HFFc6 (cell line): ENCODE measurements around the gene ANGPTL2. TPM values are rescaled to one million over a fixed set of nuclear protein-coding genes. Genes with fewer than 3 reads are reported as not detected.

ENCODE experiments used
- DNase-seq: peaks from one replicate; pipeline ENCODE4 v3.0.0-alpha.2; 2018
- H3K27ac Mint-ChIP-seq: 2 replicates; pipeline ENCODE4 v1.8.0; 2020; ENCODE audit warnings: mild to moderate bottlenecking, mixed read lengths
- H3K27me3 Mint-ChIP-seq: 2 replicates; pipeline ENCODE4 v1.8.0; 2021; ENCODE audit warnings: mild to moderate bottlenecking, moderate library complexity, mixed read lengths; ENCODE audit not compliant: insufficient read depth
- H3K36me3 Mint-ChIP-seq: 2 replicates; pipeline ENCODE4 v1.8.0; 2021; ENCODE audit warnings: low read depth, mixed read lengths
- H3K4me1 Mint-ChIP-seq: 2 replicates; pipeline ENCODE4 v1.8.0; 2020; ENCODE audit warnings: low read depth, mixed read lengths
- H3K4me3 Mint-ChIP-seq: 2 replicates; pipeline ENCODE4 v1.8.0; 2020; ENCODE audit warnings: mild to moderate bottlenecking, moderate library complexity, mixed read lengths
- H3K9me3 Mint-ChIP-seq: 2 replicates; pipeline ENCODE4 v1.8.0; 2020; ENCODE audit warnings: mild to moderate bottlenecking, mixed read lengths
- total RNA-seq, 6 experiments: library from RNA; stranded (reverse); fragmentation: NEBNext Ultra II Directional; extraction: Animal tissue kit (Norgen Biotek cat#: 25700); gene quantifications; 2 replicates in 1 of 6; 3 replicates in 5 of 6; pipeline ENCODE4 v1.2.3, GENCODE V29; 2021
- TF ChIP-seq, protein P1 (sequence below): fragments of 200-600 bp; sonication (generic); IDR thresholded peaks from 2 replicates; pipeline ENCODE4 v1.5.0; 2021; ENCODE audit warnings: antibody characterized with exemption, mild to moderate bottlenecking

ANGPTL2 gene
- total RNA-seq, 6 experiments from 2014 or later, result 15.0 to 20.9 (median 19.4) TPM

DNA sequence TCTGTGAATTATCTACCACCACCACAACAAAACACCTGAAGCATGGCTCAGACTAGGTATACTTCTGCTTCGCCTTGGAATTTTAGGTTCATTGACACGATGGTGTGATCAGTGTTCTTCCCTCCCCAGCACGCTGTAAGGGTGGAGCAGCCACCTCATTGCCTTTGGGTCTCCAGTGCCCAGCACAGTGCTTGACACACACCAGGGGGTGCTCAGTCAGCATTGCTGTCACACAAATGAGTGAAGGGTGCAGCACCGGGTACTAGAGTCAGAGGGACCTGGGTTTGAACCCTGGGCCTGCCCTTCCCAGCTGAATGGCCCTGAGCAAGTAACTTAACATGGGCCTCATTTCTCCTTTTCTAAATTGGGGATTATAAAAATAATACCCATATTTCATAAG lies 9.9 kb upstream of the ANGPTL2 start:
- Mint-ChIP-seq H3K4me1 (peaks cover 77% of the 10 kb centered on the region), H3K4me3 (peak overlapping the region; percentile 59), H3K9me3 (no peaks in the 10 kb centered on the region), H3K36me3 (no peaks in the 10 kb centered on the region), H3K27me3 (no peaks in the 10 kb centered on the region), H3K27ac (peak overlapping the region; percentile 97)
- DNase-seq, result no peak
- TF ChIP-seq, protein P1, sequence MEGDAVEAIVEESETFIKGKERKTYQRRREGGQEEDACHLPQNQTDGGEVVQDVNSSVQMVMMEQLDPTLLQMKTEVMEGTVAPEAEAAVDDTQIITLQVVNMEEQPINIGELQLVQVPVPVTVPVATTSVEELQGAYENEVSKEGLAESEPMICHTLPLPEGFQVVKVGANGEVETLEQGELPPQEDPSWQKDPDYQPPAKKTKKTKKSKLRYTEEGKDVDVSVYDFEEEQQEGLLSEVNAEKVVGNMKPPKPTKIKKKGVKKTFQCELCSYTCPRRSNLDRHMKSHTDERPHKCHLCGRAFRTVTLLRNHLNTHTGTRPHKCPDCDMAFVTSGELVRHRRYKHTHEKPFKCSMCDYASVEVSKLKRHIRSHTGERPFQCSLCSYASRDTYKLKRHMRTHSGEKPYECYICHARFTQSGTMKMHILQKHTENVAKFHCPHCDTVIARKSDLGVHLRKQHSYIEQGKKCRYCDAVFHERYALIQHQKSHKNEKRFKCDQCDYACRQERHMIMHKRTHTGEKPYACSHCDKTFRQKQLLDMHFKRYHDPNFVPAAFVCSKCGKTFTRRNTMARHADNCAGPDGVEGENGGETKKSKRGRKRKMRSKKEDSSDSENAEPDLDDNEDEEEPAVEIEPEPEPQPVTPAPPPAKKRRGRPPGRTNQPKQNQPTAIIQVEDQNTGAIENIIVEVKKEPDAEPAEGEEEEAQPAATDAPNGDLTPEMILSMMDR, result no peak

DNA sequence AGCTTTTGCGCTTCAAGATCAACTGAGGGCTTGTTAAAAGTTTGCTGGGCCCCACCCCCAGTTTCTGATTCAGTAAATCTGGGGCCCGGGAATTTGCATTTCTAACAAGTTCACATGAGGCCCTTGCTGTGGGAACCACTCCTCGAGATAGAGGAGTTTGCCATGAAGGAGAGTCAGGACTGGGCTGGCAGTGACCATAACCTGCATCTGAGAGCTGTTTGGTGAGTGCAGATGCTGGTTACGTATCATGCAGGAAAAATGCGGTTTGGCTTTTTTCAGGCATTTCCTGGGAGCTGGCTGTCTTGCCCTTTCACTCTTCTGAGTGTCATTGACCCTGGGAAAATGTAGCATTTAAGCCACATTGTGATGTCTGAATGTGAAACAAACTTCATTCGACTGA lies 9.4 kb upstream of the ANGPTL2 start:
- TF ChIP-seq, protein P1, result no peak
- DNase-seq, result peak; percentile 63
- Mint-ChIP-seq H3K4me1 (peaks cover 82% of the 10 kb centered on the region), H3K9me3 (no peaks in the 10 kb centered on the region), H3K27me3 (no peaks in the 10 kb centered on the region), H3K27ac (peak overlapping the region; percentile 97), H3K4me3 (peak overlapping the region; percentile 59), H3K36me3 (no peaks in the 10 kb centered on the region)

DNA sequence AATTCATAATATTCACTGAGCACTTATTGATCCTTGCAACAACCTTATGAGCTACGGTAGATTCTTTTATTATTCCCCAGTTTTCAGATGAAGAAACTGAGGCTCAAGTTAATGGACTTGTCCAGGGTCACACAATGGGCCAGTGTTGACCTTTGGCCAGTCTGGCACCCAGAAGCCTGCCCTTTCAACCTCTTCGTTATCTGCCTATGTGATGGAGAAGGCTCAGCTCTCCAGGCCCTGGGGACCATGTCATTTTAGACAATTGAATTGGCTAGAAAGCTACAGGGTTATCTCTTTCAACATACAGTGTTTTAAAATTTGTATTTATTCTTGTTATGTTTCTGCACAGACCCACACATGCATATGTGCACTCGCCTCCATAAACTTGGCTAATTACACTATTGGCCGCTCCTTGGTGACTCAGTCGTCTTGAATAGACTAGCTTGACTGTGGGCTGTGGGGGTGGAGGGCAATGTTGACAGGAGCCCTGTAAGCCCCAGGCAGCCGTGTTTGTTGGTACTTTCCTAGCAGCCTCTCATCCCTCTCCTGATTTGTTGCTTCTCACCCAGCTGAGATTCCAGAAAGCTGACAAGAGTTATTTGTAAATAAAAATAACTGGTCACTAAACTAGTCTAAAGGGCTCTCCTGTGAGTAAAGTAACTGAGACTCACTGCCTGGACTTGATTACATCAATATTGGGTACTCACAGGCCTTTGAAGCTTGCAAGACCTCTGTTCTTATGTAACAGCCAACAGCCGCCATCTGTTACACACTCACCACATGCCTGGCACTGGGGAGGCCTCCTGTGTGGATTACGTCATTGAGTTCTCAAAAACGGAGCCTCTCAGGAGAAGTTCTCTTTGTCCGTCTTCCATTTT lies 8.5 kb upstream of the ANGPTL2 start:
- peak; percentile 87 for DNase-seq
- Mint-ChIP-seq H3K4me3 (peak overlapping the region; percentile 59), H3K4me1 (peaks cover 92% of the 10 kb centered on the region), H3K27ac (peak overlapping the region; percentile 97), H3K9me3 (no peaks in the 10 kb centered on the region), H3K27me3 (no peaks in the 10 kb centered on the region), H3K36me3 (no peaks in the 10 kb centered on the region)
- TF ChIP-seq, protein P1, result no peak

DNA sequence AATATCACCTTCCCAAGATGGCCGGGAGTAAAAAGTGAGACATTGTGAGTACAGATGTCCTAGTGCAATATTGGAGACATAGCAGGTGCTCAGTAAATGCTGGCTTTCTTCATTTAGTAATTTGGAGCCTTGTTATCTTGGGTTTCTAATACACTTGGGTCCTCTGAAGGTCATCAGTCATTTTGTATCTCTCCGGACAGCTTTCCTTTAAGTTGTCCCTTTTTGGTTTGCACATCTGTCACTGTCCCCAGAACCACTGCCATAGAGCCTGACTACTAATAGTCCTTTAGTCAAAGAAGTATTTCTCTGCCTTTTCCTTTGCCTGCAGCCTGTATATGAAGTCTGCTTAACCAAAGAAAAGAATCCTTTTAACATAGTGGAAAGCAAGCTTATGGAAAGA lies 7.8 kb upstream of the ANGPTL2 start:
- Mint-ChIP-seq H3K9me3 (no peaks in the 10 kb centered on the region), H3K36me3 (no peaks in the 10 kb centered on the region), H3K4me3 (no peak overlapping the region), H3K27me3 (no peaks in the 10 kb centered on the region), H3K27ac (peak overlapping the region; percentile 97; the same call in 1 of the 2 replicates), H3K4me1 (peaks cover 93% of the 10 kb centered on the region)
- DNase-seq, result no peak
- TF ChIP-seq, protein P1, result no peak

DNA sequence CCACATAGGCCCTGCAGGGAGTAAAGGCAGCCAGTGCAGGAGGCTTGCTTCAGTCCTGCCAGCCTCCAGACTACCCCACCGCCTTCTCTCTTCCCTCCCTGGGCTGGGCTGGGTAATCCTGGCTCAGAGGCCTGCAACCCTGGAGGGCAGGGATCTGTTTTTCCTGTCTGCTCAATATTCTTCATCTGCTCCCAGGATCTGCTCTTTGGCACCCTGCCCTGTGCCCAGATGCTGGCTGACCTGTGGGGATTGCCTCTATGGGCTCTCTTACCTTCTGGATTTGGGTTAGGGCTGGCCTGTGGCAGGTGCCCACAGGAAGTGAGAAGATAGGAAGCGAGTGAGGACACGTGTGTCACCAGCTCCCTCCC lies 7.3 kb upstream of the ANGPTL2 start:
- TF ChIP-seq, protein P1, result no peak
- Mint-ChIP-seq H3K36me3 (no peaks in the 10 kb centered on the region), H3K27me3 (no peaks in the 10 kb centered on the region), H3K27ac (no peak overlapping the region), H3K9me3 (no peaks in the 10 kb centered on the region), H3K4me3 (no peak overlapping the region), H3K4me1 (peaks cover 87% of the 10 kb centered on the region)
- no peak for DNase-seq
